Stimulated activated CD4-positive, alpha-beta T cell treated with anti-CD3 and anti-CD28 coated beads, Interleukin-12 subunit alpha, Interleukin-12 subunit beta, amount 100 ng/mL, for 4 hours (primary cell): ENCODE measurements around the gene PIK3C2G.
"Not testable (repeated sequence)": the region's sequence is repeated elsewhere in the genome, so short reads cannot be mapped to it uniquely, and the experiment has no call there.

Experiments used
- DNase-seq: peaks from one replicate; pipeline ENCODE4 v3.0.0-alpha.2; 2020

Gene PIK3C2G

DNA sequence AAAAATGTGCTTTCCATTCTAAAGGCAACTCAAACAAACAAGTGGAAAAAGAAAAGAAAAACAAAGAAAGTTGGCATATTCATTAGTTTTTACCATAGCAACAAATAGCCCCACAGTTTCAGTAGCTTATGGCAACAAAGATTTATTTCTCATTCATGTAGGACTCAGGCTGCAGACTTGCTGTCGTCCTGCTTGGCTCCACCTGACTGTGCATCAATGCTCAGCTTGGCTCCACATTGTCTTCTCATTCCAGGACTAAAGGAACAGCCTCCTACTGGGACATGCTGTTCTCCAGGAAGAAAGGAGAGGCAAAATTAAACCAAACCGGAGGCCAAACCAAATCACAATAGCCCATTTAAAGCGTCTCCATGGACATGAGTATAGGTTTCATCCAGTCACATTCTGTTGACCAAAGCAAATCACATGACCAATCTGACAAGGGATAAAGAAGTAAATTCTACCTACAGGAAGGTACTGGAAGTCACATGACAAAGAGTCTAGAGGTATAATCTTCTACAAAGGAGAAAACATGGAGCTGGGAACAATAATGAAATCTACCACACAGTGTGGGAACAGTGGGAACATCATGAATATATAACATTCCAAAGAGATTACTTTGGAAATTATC, 222.5 kb downstream of the PIK3C2G start:
- no peak for DNase-seq

DNA sequence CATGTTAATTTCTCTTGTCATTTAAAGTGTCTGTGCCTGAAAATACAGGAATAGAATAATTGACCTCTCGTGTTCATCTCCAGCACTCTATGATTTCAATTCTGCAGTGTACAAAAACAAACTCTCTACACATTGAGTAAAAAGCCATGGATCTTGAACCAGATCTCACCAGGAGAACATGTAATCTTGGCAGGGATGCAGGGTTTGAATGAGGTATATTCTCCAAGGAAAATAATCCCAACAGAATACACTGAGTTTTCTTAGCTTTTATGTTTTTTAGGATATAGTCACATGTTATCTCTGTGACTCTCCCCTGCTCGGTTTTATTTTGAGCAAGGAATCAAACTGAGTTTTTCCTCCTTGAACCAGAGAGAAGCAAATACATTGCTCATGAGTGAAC, 224.7 kb downstream of the PIK3C2G start:
- DNase-seq = no peak

DNA sequence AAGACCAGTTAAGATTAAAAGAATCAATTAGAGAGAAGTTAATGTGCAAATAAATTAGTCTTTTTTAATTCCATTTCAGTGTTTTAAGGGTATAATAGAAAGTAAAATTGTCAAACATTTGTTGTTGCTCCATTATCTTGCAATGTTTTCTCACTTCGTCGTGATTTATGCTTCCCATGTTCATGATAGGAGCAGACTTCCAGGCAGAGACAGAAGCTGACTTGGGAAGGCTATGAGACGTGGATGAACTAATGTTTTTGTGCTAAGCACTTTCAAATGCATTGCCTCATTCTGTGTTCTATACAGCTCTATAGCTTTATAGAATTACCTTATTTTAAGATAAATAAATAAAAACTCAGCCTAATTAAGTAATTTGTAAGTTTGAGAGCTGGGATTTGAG, 226.2 kb downstream of the PIK3C2G start:
- DNase-seq = no peak

DNA sequence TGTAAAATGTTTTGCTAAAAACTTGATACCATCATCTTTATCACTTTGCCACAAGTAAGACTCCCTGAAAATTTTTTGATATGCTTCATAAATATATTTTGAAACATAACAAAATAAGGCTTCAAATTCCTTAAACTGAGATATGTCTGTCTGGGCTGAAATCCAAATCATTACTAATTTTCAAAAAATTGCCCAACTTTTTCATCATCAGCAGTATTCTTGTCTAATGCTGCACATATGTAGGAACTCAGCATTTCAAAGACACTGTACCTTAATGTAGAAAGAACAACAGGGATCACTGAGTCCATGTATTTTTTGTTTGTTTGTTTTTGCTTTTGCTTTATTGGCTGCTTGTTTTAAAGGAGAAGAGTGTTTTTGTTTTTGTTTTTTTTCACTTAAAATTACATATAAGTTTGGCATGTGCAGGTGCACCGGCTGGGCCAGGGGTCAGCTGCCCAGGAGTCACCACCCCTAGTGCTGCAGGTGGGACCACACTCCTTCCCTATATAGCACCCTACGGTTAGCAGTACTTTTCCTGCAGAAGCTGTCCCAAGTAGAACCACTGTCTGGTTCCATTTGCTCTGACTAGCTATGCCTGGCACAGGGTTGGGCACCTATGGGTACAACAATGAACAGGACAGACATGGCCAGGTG, 231.2 kb downstream of the PIK3C2G start:
- no peak for DNase-seq

DNA sequence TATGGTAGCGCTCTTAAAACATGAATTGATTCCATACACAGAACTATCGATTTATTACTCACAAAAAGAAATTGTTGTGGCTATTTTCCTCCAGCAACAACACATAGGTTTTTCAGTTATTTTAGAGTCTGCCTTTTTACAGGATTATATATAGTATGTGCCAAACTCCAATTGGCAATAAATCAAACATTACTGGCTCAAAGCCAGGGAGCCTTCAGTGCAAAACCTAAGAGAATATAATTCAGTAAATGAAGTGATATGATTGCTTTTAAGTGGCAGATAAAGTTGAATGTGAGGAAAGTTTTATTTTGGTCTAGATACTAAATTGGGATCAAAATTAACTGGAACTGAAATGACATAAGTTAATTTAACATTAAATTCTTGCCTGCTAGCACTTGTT, 234.8 kb downstream of the PIK3C2G start:
- no peak for DNase-seq

DNA sequence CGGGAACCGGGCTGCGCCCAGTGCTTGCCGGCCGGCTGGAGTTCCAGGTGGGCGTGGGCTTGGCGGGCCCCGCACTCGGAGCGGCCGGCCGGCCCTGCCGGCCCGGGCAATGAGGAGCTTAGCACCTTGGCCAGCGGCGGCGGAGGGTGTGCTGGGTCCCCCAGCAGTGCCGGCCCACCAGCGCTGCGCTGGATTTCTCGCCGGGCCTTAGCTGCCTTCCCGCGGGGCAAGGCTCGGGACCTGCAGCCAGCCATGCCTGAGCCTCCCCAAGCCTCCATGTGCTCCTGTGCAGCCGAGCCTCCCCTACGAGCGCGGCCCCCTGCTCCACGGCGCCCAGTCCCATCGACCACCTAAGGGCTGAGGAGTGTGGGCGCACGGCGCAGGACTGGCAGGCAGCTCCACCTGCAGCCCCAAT, 238.8 kb downstream of the PIK3C2G start:
- DNase-seq = not testable (repeated sequence)

DNA sequence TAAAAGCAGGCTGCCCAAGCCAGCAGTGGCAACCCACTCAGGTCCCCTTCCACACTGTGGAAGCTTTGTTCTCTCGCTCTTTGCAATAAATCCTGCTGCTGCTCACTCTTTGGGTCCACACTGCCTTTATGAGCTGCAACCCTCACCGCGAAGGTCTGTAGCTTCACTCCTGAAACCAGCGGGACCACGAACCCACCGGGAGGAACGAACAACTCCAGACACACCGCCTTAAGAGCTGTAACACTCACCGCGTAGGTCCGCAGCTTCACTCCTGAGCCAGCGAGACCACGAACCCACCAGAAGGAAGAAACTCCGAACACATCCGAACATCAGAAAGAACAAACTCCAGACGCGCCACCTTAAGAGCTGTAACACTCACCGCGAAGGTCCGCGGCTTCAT, 239.4 kb downstream of the PIK3C2G start:
- not testable (repeated sequence) for DNase-seq

DNA sequence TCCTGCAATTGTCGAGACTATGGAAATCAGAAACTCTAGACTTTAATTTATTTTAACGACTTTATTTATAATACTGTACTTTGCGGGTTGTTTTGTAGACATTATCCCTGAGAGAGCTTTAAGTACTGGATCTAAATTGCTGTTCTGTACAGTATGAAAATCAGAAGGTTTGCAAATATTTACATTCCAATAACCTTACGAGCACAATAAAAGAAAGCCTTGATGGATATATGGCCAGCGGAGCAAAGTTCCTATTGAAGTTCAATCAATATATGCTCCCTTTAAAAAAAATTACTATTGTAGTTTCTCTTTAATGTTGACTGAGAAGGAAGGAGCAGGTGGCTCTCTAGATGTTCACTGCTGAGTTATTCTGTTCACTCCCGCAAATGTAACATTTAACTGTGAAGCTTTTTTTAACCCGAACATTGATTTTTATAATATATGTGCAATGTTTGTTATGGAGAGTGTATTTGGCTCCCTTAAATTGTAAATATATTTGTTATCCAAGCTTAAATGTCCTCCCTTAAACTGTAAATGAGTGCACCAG, 241.2 kb downstream of the PIK3C2G start:
- no peak for DNase-seq

DNA sequence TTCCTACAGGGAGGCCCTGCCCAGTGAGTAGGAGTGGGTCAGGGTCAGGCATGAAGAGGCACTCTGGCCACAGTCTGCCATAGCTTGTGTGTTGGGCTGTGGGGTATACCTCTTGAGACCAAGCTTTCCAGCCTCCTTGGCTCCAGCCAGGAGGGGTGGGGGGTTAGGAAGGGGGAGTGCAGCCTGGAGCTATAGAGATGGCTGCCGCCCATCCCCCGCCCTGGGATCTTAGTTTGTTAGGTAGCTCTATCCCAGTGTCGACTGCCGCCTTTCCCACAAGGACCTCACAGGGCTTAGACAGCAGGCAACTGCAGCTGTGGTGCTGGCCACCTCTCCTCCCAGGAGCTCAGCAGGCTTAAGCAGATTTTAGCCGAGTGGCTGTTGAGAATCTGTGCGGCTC, 260.1 kb downstream of the PIK3C2G start:
- DNase-seq = no peak

DNA sequence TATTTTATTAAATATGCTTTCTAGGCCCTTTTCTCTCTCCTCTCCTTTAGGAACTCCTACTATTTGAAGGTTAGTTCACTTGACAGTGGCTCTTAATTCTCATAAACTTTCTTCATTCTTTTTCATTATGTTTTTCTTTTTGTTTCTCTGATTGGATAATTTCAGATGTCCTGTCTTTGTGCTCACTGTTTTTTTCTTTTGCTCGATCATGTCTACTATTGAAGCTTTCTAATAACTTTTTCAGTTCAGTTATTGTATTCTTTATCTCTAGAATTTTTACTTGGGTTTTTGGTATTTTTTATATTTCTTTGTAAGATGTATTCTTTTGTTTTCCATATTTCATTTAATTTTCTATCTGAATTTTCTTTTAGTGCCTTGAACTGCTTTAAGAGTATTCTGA, 261.5 kb downstream of the PIK3C2G start:
- no peak for DNase-seq

DNA sequence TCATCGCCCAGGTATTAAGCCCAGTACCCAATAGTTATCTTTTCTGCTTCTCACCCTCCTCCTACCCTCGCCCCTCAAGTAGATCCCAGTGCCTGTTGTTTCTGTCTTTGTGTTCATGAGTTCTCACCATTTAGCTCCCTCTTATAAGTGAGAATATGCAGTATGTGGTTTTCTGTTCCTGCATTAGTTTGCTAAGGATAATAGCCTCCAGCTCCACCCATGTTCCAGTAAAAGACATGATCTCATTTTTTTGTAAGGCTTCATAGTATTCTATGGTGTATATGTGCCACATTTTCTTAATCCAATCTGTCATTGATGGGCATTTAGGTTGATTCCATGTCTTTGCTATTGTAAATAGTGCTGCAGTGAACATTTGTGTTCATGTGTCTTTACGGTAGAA, 281.2 kb downstream of the PIK3C2G start:
- DNase-seq = not testable (repeated sequence)

DNA sequence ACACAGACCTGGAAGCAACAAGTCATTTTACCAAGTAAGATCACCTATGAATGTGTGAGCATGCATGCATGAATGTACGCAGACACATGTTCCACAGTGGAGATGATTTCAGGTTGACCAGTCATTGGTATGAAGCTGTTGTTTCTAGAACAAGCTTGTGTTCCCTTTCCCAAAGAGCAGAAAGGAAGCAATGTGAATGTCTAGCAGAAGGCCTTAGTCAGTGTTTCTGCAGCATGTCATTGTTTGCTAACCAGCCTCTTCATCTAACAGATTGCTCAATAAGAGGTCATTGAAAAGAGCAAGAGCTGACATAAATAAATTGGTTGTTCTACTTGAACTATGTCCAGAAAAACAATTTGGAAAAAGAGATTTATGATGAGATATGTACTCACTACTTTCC, 285.1 kb downstream of the PIK3C2G start:
- no peak for DNase-seq

DNA sequence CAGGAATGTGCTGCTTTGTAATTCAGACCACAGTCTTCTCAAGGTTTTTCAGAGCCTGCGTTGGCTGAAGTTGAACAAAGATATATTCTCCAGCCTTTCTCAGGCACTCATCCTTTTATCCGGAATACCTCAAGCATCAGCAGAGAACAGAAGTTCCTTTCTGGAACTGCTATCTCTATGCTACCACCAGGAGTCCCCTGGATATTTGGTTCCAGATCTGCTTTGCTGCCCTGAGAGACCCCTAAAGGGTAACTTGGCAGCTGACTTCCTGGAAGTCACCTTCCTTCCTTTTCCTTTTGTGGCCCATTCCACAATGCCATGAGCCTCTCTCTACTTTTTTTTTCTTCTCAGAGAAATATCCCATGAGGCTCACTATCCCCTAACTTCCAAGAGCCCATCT, 288.3 kb downstream of the PIK3C2G start:
- DNase-seq = no peak

DNA sequence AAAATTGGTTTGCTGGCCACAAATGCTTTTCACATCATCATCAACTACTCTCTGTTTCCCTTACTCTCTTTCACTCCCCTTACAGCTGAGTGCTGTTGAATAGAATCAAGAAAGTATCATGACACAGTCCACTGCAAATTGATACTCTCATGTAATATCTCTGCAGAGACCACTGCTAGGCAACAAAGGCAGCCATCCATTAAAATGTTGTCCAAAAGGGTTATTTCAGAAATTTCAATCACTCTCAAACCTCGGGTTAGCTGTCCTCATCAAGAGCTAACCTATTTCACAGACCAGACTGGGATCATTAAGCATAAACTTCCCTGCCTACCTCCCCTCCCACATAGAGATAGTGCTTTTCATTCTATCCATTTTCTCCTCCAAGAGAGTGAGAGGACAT, 289.8 kb downstream of the PIK3C2G start:
- DNase-seq = no peak

DNA sequence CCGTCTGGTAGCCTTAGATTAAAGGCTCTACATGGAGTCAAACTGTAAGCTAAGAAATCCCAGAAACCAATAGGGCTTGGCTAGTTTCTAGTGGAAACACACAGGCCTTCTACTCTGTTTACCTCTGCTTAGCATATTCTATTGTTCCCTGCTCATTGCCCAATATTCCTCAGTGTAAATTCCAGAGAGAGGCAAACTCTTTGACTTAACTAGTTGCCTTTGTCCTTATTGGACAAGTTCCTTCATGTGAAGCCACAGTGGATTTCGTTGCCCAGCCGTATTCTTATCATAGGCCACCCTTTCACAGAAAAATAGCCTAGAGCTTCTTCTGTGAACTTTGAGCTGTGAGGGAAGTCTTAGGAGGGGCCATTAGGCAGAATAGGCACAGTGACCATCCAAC, 290.4 kb downstream of the PIK3C2G start:
- DNase-seq = no peak

DNA sequence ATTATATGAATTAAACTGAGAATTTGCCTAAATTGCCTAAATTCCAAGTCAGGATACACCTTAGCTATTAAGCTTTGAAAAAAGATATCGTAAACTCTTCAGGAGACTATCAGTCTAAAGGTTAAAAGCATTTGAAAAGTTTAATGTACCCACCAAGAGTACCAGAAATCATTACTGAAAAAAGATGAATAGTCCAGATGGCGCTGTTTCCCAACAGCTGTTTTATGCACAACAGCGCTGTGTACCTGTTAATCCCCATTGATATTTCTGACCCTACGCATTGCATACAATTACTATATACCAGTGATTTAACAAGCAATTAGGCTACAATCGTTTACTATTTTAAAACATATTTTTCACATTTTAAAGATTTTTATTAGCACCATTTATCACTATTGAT, 291.5 kb downstream of the PIK3C2G start:
- DNase-seq = no peak

DNA sequence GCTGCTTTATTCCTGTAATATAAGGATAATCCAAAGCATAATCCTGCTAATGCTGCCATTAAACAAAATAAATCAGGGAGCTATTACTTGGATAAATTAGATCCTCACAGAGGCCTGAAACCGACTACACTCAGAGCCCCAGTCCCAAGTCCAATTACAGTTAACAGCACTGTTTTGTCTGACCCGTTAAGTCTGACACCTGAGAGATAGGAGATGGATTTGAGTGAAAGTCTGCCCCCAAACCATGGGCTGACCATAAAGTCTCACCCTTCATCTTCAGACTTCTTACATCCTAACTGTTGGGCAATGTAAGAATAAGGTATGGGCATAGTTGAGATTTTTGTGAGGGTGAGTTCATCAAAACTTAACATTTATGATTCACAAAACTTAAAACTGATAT, 294.8 kb downstream of the PIK3C2G start:
- no peak for DNase-seq

DNA sequence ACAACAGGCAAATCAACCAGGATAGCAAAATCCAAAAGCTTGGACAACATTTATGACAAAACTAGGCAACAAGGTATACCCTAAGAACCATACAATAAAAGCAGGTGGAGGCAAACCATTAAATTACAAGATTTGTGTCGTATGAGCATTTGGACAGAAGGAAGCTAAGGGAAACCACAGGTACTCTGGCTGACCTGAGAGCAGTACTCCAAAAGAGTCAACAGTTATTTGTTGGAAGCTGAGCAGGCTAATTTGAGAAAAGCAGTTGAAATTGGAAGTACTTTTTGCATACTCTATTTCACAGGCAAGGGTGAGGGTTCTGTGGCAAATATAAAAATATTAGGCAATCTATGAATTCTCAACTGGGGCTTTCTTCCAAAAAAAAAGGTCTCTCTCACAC, 297.9 kb downstream of the PIK3C2G start:
- no peak for DNase-seq

DNA sequence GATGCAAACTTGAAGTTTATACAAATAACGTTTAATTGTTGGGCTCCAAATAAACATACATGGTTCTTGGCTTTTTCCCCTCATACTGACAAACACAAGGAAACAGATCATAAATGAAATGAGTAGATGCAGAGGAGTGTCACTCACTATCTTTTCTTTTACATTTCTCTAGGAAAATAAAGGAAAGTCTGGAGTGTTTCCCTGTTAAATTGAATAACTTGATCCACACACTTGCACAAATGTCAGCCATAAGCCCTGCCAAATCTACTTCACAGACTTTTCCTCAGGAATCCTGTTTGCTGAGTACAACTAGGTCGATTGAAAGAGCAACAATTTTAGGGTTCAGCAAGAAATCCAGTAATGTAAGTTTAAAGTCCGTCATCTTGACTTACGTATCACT, 301.2 kb downstream of the PIK3C2G start:
- DNase-seq = no peak

DNA sequence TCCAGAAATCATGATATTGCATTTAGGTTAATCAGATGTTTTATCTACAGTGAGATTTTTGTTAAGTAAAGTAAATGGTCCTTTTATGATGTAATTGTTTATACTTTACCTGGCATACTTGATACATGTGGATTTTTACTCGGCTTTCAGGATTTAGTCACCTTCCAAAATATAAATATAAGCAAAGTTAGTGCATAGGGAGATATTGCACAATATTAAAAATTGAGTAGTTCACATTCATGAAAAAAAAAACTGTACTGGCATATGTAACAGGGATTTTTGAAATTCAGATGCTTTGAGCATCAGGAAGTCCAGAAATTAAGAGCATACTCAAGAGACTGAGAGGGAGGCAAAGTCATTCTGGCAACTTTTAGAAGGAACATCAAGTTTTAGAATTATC, 303.0 kb downstream of the PIK3C2G start:
- no peak for DNase-seq

DNA sequence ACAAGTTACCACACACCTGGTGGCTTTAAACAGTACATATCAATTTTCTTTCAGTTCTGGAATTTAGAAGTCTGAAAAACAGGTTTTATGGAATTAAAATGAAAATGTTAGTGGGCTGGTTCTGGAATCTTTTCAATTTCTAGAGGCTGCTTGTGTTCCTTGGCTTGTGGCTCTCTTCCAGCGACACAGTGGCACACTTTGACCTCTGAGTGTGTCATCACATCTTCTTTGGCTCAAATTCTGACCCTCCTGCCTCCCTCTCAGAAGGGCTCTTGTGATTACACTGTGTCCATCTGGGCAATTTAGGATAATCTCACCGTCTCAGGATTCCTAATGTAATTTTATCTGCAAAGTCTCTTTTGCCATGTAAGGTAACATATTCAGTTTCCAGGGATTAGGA, 306.5 kb downstream of the PIK3C2G start:
- DNase-seq = no peak

DNA sequence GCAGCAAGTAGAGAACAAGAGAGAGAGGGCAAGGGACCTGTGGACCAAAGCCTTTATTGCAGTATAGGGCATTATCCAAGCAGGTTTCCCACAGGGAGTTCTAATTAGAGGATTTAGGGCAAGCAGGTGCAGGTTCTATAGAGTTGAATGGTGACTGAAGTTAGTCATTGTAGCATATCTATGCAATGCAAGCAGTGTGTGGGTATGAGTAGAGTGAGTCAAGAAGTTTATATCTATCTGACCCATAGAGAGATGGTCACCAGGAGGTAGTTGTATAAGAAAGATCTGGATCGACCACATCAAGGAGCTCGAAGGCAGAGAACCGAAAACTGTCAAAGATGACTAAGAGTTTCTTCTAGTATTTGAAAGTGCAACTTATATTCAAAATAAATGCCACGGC, 309.2 kb downstream of the PIK3C2G start:
- no peak for DNase-seq

DNA sequence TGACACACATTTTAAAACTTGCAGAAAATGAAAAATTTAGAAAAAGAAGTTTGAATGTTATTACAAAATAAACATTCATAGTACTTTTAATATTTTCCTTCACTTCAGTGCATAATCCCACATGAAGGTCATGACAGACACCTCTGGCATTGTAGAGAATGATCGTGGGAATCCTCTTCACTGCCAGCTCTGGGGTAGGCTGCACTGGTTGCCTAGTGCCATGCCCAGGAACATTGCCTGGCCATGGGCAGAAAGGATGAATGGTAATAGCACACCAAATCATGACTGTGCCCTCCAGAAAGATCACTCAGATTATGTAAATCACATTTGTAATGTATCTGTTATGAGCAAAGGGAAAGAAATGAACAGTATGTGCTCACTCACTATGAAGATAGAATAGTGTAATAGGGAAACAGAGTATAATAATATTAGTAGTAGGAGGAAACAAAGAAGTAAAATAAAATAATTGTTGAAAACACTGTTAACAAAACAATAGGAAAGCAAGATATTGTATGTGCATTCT, 314.8 kb downstream of the PIK3C2G start:
- no peak for DNase-seq

DNA sequence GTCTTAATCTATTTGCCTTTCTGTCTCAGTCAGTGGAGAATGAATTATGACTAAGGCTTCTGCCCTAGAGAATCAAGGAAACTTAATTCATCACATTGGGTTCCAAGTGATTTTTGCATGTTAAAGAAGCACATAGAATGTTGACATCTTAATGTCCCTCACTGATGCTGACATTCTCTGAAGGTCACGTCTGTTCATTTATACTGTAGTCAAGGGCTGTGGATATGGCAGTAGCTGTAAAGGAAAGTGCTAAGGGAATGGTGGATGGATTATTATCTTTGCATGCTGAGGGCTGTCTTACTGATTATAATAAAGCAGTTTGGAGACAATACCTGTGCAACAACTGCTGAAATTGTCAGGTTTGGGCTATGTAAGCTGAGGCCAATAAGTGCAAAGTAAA, 315.3 kb downstream of the PIK3C2G start:
- DNase-seq = no peak

DNA sequence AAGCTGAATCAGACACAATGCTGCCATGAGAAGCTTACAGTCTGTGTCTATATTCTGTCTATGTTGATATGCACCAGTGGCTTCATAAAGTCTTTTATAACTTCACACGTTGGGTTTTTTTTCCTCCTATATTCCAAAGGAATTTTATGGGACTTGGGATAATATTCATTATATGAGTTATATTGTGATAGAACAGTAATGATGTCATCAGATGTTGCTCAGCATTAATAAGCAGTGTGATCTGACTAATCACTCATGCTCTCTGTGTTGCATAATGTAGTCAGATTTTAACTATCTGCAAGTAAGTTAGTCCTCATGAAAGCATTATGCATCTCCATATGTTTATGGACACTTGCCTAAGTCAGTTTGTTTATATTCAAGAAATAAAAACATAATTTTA, 316.9 kb downstream of the PIK3C2G start:
- DNase-seq = no peak
